Chondrocyte (in vitro differentiated cells): ENCODE results near the gene IL1R1. TPM values are rescaled to one million over a fixed set of nuclear protein-coding genes. Genes with fewer than 3 reads are reported as not detected.

Experiments
- DNase-seq: peaks from one replicate; pipeline ENCODE4 v3.0.0; 2021; ENCODE audit warnings: mixed read lengths, low spot score
- H3K27ac Mint-ChIP-seq: one replicate; pipeline ENCODE4 v1.8.0; 2021; ENCODE audit warnings: mild to moderate bottlenecking, moderate library complexity, mixed read lengths; ENCODE audit not compliant: unreplicated experiment
- H3K27me3 Mint-ChIP-seq: 2 replicates; pipeline ENCODE4 v1.8.0; 2021; ENCODE audit warnings: low read depth, mixed read lengths
- H3K36me3 Mint-ChIP-seq: 2 replicates; pipeline ENCODE4 v1.8.0; 2021; ENCODE audit warnings: low read depth, mixed read lengths
- H3K4me1 Mint-ChIP-seq: 2 replicates; pipeline ENCODE4 v1.8.0; 2021; ENCODE audit warnings: low read depth, mild to moderate bottlenecking, mixed read lengths
- H3K4me3 Mint-ChIP-seq: one replicate; pipeline ENCODE4 v1.8.0; 2021; ENCODE audit warnings: mild to moderate bottlenecking, moderate library complexity, mixed read lengths; ENCODE audit not compliant: unreplicated experiment
- H3K9me3 Mint-ChIP-seq: 2 replicates; pipeline ENCODE4 v1.8.0; 2021; ENCODE audit warnings: low read depth, mixed read lengths
- CTCF ChIP-seq: fragments of 200-600 bp; sonication (generic); IDR thresholded peaks from 2 replicates; pipeline ENCODE4 v1.5.0; 2021; ENCODE audit warnings: antibody characterized with exemption, mild to moderate bottlenecking, moderate library complexity
- total RNA-seq: library from RNA; stranded (reverse); gene quantifications from 3 replicates; pipeline ENCODE4 v1.2.1, GENCODE V29; 2021

IL1R1 gene
- total RNA-seq, 1 donor from 2014 or later, result 22.0 TPM

GRCh38 chr2:102166189-102166845 lies 23.8 kb downstream of the IL1R1 start:
- H3K27me3 Mint-ChIP-seq, result no peaks in the 10 kb centered on the region
- H3K27ac Mint-ChIP-seq, result no peak overlapping the region
- peaks cover 9% of the 10 kb centered on the region for H3K4me1 Mint-ChIP-seq

GRCh38 chr2:102168026-102168771 lies 25.7 kb downstream of the IL1R1 start:
- Mint-ChIP-seq H3K4me1 (peaks cover 9% of the 10 kb centered on the region), H3K36me3 (peaks cover 40% of the 10 kb centered on the region), H3K4me3 (no peak overlapping the region), H3K27ac (no peak overlapping the region), H3K27me3 (no peaks in the 10 kb centered on the region), H3K9me3 (peaks cover 1% of the 10 kb centered on the region)
- TF ChIP-seq CTCF, result no peak
- no peak for DNase-seq

More at GRCh38 chr2:102166189-102166845, 23.8 kb downstream of the IL1R1 start:
- H3K4me3 Mint-ChIP-seq, result no peak overlapping the region
- H3K9me3 Mint-ChIP-seq, result peaks cover 4% of the 10 kb centered on the region
- peaks cover 27% of the 10 kb centered on the region for H3K36me3 Mint-ChIP-seq
- no peak for DNase-seq
- peak; percentile 79 for TF ChIP-seq CTCF

- TF ChIP-seq CTCF, result no peak
Measured at GRCh38 chr2:102171946-102172345, 29.4 kb downstream of the IL1R1 start.

GRCh38 chr2:102172745-102173144 lies 30.2 kb downstream of the IL1R1 start:
- DNase-seq, result no peak
- Mint-ChIP-seq H3K9me3 (no peaks in the 10 kb centered on the region), H3K27ac (no peak overlapping the region), H3K4me1 (no peaks in the 10 kb centered on the region), H3K4me3 (no peak overlapping the region), H3K36me3 (peaks cover 54% of the 10 kb centered on the region), H3K27me3 (no peaks in the 10 kb centered on the region)
- no peak for TF ChIP-seq CTCF

More at GRCh38 chr2:102171946-102172345, 29.4 kb downstream of the IL1R1 start:
- peaks cover 52% of the 10 kb centered on the region for H3K36me3 Mint-ChIP-seq
- DNase-seq, result no peak
- H3K27me3 Mint-ChIP-seq, result no peaks in the 10 kb centered on the region
- H3K4me1 Mint-ChIP-seq, result no peaks in the 10 kb centered on the region
- no peak overlapping the region for H3K27ac Mint-ChIP-seq
- no peaks in the 10 kb centered on the region for H3K9me3 Mint-ChIP-seq
- H3K4me3 Mint-ChIP-seq, result no peak overlapping the region

- Mint-ChIP-seq H3K27ac (no peak overlapping the region), H3K27me3 (no peaks in the 10 kb centered on the region), H3K4me1 (no peaks in the 10 kb centered on the region), H3K4me3 (no peak overlapping the region), H3K36me3 (peaks cover 50% of the 10 kb centered on the region), H3K9me3 (no peaks in the 10 kb centered on the region)
- no peak for DNase-seq
- TF ChIP-seq CTCF, result no peak
Measured at GRCh38 chr2:102176172-102176571, 33.6 kb downstream of the IL1R1 start.
